NCI-H2081 (cell line): ENCODE data around the gene OR7E24.
"Not testable (repeated sequence)": the region's sequence is repeated elsewhere in the genome, so short reads cannot be mapped to it uniquely, and the experiment has no call there.

Experiments used
- DNase-seq, 2 experiments: peaks; one replicate each; lab custom pipeline; 2025; lab: John Stamatoyannopoulos, UW

The OR7E24 gene

DNA sequence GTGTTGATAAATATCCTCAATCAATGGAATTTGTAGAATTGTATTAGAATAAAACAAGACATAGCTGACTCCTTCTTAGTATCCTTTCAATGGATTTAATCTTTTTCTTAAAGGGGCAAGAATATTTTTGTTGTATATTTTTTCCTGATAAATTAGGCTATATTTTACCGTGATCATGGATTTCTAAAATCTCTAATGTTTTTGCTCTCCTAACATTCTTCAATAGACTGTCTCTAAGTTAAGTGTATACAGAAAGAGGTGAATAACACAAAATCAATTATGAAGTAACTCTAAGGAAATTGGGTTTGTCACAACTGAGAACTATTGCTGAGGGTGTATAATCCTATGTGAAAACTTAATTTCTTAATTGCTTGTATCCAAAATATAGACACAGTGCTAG lies at the start of gene OR7E24:
Gene OR7E24, plus strand, starts transcription at position 301 of the 400 bp plus-strand sequence. CDS start 114 bp downstream, outside the sequence.
- DNase-seq: no peak

DNA sequence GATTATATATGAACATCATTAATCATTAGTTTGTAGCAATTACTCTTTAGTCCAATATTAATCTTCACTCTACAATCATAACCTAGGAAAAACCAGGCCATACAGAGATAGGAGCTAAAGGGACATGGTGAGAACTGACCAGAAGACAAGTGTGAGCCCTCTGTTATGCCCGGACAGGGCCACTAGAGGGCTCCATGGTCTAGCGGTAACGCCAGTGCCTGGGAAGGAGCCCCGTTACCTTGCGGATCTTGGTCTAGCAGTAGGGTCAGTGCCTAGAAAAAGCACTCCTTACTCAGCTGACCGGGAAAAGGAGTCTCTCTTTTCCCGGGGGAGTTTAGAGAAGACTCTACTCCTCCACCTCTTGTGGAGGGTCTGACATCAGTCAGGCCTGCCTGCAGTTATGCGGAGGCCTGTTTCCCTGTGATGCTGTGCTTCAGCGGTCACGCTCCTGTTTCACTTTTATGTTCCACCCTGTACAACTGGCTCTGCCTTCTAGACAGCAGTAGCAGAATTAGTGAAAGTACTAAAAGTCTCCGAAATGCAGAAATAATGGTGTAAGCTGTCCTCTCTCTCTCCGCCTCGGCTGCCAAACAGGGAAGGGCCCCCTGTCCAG lies 45.1 kb upstream of the OR7E24 start:
- DNase-seq: peak; percentile 22 to 46

DNA sequence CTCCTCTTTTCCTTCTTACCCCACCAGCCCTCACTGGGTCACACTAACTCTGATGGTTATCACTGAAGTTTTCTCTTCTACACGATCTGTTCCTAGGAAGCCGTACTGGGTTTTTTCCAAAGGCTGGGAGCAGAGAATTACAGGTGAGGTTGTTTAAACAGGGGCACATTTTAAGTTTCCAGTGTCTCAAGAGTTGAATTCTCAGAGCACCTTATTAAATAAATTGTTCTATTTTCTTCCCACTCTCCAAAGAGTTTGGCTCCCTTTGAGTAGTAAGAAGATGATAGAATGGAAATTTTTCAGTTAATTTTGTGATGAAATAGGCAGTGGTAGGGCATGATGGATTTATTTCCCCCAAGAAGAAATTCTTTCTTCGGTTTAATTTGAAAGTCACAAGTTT lies 31.2 kb upstream of the OR7E24 start, which contains the start of gene OR7D4:
Gene OR7D4, minus strand, starts transcription at position 101 of the 400 bp plus-strand sequence. CDS start 4,752 bp downstream, outside the sequence.
- no peak for DNase-seq

DNA sequence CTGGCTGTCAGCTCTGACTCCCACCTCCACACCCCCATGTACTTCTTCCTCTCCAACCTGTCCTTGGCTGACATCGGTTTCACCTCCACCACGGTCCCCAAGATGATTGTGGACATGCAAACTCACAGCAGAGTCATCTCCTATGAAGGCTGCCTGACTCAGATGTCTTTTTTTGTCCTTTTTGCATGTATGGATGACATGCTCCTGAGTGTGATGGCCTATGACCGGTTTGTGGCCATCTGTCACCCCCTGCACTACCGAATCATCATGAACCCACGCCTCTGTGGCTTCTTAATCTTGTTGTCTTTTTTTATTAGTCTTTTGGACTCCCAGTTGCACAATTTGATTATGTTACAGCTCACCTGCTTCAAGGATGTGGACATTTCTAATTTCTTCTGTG lies 506 bp downstream of the OR7E24 start:
- no peak for DNase-seq

DNA sequence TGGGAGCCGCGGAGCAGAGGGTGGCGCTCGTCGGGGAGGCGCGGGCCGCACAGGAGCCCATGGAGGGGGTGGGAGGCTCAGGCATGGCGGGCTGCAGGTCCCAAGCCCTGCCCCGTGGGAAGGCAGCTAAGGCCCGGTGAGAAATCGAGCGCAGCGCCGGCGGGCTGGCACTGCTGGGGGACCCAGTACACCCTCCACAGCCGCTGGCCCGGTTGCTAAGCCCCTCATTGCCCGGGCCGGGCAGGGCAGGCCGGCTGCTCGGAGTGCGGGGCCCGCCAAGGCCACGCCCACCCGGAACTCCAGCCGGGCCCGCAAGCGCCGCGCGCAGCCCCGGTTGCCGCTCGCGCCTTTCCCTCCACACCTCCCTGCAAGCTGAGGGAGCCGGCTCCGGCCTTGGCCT lies 32.8 kb downstream of the OR7E24 start:
- DNase-seq: not testable (repeated sequence)

DNA sequence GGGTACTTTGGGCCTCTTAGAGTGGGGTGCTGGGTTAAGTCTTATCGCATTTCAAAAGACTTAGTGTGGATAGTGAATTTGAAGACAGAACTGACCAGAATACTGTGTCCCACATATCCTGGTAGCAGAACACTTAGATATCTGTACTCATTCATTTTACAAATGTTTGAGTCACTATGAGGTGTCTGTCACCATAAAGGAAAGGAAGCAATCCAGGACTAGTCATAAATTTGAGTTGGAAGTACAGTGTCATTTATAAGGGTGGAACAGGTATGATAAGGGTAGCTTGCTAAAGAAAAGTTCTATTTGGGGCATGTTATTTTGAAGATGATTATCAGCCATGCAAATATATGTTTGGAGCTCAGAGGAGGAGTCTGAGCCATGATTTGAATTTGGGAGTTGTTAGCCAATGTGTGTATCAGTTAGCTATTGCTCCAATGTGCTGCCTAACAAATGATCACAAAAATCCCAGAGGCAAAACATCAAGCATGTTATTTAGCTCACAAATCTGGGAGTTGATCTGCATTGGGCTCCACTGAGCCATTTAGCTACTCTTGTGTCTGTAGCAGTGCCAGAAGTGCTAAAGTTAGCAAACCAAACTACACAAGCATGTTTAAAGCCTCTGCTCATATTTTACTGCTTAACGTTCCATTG lies 38.6 kb downstream of the OR7E24 start:
- DNase-seq: no peak

DNA sequence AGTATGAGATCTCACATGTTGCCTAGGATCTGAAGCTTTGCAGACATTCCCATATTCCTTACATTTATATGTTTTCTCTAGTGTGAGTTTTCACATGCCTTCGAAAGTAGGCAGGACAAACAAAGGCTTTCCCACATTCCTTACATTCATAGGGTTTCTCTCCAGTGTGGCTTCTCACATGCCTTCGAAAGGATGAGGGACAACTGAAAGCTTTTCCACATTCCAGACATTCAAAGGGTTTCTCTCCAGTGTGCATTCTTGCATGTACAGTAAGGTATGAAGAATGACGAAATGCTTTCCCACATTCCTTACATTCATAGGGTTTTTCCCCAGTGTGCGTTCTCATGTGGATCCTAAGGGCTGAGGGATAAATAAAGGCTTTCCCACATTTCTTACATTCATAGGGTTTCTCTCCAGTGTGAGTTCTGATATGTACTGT lies 44.7 kb downstream of the OR7E24 start:
- DNase-seq: no peak

DNA sequence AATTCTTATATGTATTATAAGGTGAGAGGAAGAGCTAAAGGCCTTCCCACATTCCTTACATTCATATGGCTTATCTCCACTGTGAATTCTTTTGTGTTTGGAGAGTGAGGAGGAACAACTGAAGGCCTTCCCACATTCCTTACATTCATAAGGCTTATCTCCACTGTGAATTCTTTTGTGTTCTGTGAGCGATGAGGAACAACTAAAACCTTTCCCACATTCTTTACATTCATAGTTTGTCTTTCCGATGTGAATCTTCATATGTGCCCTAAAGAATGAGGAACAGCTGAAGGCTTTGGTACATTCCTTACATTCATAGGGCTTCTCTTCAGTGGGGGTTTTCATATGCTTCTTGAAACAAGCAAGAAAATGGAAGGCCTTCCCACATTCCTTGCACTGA lies 45.6 kb downstream of the OR7E24 start:
- no peak for DNase-seq
